ENCODE measurements around the gene BRME1. TPM values are rescaled to one million over a fixed set of nuclear protein-coding genes. Genes with fewer than 3 reads are reported as not detected.

The BRME1 gene
- total and polyA plus RNA-seq, 10 donors = 0.97 to 3.8 (median 2.4) TPM

DNA sequence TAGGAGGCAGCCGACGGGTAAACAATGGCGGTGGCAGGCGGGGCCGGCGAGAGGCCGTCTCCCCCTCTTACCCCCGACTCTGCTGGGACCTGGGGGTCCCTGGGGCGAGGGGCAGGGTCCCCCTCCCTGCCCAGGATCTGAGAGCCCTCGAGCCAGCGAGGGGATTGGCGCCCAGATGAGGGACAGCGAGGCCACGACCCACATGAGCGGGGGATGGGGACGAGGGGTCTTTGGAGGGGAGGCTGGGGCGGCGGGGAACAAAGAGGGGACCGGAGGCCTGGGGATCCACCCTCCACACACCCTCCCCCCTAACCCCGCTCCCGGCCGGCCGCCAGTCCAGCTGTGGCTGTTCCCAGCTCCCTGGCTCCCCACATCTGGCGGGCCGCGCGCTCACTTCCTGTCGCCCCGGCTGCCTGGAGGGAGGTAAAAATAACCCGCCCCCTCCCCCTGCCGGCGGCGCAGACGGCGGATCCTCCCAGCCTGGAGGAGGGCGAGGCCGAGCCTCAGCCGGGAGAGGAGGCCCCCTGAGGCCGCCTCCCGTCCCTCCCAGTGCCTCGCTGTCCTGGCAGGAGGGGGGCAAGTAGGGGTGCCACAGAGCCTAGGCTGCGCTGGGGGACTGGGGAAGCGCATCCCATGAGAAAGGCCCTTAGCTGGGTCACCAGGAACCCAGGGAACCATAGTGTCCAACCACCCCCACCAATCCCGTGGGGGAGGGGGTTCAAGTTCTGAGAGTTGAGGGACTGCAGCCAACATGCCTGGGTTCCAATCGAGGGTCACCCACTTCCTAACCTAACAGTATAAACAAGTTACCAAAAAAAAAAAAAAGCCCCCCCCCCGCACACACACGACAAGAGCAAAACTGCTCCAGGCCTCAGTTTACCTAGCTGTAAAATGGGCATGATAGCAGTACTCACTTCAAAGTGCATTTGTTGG, 58.2 kb downstream of the BRME1 start:
- Histone ChIP-seq H3K9me3 (no peaks in the 10 kb centered on the region), H3K4me1 (peaks cover 34 to 87% (median 69%) of the 10 kb centered on the region in 6 donors), H3K36me3 (no peaks in the 10 kb centered on the region), H3K4me3 (peak overlapping the region; percentile 30 to 74 (median 44)), H3K27ac (peak overlapping the region; percentile 88 to 100 (median 96)), H3K27me3 (replicated peaks in 1 of 7) (peaks cover 0 to 19% (median 0%) of the 10 kb centered on the region in 7 donors)
- TF ChIP-seq CTCF (IDR thresholded peaks at IDR 0.05 in 8 of 11, conservative IDR thresholded peaks at IDR 0.05 in 3 of 11) (peak in 9 of 11 experiments; percentile 37 to 71 (median 55)), POLR2AphosphoS5 (IDR thresholded peaks at IDR 0.05) (peak; percentile 88 to 93 (median 92)), POLR2A (IDR thresholded peaks at IDR 0.05) (peak in 1 of 3 donors; percentile 59)
- DNase-seq = peak; percentile 95
- WGBS, 5 donors = 3 to 5% (median 4%) methylated on average over 23 to 45 of the region's 47 CpGs
- intact Hi-C loops (cut with DNase I; ENCODE audit: low total_unique reads) = no loop called here

DNA sequence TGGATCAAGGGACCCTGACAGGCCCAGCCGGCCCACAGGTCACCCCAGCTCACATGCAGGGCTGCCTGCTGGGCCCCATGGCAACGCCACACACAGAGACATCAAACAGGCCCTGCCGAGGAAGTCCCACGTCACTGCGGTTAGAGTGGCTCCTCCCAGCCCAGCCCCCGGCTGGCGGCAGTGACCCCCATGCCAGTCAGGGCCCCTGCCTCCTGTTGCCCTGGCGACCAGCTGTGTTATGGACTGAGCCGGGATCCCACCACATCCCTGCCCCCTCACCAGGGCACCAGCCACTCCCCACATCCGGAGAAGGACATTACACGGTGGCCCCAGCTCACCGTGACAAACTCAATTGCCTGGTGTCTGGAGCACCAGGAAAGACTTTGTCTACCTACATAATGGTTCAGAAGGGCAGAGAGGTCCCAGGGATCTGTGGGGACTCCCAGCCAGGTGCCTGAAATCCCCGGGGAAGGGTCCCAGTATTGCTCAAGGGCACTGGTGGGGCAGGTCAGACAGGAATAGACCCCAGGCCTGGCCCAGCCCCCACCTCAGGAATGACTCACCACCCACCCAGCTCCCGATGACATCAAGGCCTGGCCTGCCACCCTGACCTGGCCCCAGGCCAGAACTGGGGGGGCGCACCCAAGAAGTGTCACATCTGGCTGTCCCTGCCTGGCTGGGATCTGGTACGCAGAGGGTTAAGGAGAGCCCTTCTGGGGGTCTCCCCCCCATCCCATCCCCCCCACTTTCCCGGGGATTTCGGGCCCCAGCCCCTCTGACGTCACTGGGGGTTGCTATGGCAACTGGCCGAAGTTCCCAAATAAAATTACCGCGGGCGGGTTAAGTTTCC, 59.1 kb downstream of the BRME1 start:
- intact Hi-C loops (cut with DNase I; ENCODE audit: low total_unique reads) = no loop called here
- TF ChIP-seq CTCF (IDR thresholded peaks at IDR 0.05 in 8 of 11, conservative IDR thresholded peaks at IDR 0.05 in 3 of 11) (peak in 1 of 11 experiments; percentile 12), POLR2AphosphoS5 (IDR thresholded peaks at IDR 0.05) (peak; percentile 83 to 88 (median 87)), POLR2A (IDR thresholded peaks at IDR 0.05) (no peak)
- H3K36me3 ChIP-seq = no peaks in the 10 kb centered on the region
- peak overlapping the region; percentile 88 to 100 (median 96) for H3K27ac ChIP-seq
- H3K27me3 ChIP-seq (replicated peaks in 1 of 7) = peaks cover 0 to 19% (median 0%) of the 10 kb centered on the region in 7 donors
- no peaks in the 10 kb centered on the region for H3K9me3 ChIP-seq
- 1 to 3% (median 2%) methylated on average over 10 to 23 of the region's 23 CpGs for WGBS, 5 donors
- DNase-seq = peak; percentile 97
- H3K4me1 ChIP-seq = peaks cover 34 to 92% (median 72%) of the 10 kb centered on the region in 6 donors
- H3K4me3 ChIP-seq = peak overlapping the region; percentile 30 to 74 (median 44)

- H3K27me3 ChIP-seq (replicated peaks in 1 of 7) = peaks cover 0 to 6% (median 0%) of the 10 kb centered on the region in 7 donors
- H3K36me3 ChIP-seq = no peaks in the 10 kb centered on the region
- TF ChIP-seq POLR2A (IDR thresholded peaks at IDR 0.05) (no peak), CTCF (IDR thresholded peaks at IDR 0.05 in 8 of 11, conservative IDR thresholded peaks at IDR 0.05 in 3 of 11) (no peak), POLR2AphosphoS5 (IDR thresholded peaks at IDR 0.05) (no peak)
- intact Hi-C loops (cut with DNase I; ENCODE audit: low total_unique reads) = no loop called here
- 70 to 86% (median 74%) methylated on average over 3 to 7 of the region's 7 CpGs for WGBS, 5 donors
- H3K4me1 ChIP-seq = peaks cover 43 to 94% (median 78%) of the 10 kb centered on the region in 6 donors
- H3K4me3 ChIP-seq = no peak overlapping the region
- no peaks in the 10 kb centered on the region for H3K9me3 ChIP-seq
- peak overlapping the region in 6 of 8 donors; percentile 98 to 100 (median 98) for H3K27ac ChIP-seq
- DNase-seq = peak; percentile 80
Observed at GRCh38 chr19:13844130-13844631, 61.7 kb downstream of the BRME1 start.
